HG03521 (cell line): Measurements from ENCODE around the gene THADA.

Experiments used
- ATAC-seq: cut with Tn5 transposase; IDR thresholded peaks from one replicate; pipeline ENCODE4 v1.9.1; 2021; ENCODE audit warnings: mild to moderate bottlenecking, moderate library complexity; ENCODE audit not compliant: unreplicated experiment

Gene THADA

DNA sequence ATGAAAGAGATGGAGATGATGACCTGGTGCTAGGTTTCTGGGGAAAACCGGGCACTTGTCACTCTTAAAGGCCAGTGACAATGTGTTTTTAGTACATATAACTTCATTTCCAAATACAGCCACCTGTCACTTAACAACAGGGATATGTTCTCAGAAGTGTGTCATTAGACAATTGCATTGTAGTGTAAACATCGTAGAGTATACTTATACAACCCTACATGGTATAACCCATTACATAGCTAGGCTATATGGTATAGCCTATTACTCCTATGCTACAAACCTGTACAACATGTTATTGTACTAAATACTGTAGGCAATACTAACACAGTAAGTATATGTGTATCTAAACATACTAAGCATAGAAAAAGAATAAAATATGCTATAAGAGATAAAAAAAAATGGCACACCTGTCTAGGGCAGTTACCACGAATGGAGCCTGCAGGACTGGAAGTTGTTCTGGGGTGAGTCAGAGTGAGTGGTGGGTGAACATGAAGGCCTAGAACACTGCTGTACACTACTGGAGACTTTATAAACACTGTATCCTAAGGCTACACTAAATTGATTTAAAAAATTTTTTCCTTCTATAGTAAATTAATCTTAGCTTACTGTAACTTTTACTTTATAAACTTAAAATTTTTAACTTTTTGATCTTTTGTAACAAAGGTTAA, 123.2 kb downstream of the THADA start:
- ATAC-seq: no peak

DNA sequence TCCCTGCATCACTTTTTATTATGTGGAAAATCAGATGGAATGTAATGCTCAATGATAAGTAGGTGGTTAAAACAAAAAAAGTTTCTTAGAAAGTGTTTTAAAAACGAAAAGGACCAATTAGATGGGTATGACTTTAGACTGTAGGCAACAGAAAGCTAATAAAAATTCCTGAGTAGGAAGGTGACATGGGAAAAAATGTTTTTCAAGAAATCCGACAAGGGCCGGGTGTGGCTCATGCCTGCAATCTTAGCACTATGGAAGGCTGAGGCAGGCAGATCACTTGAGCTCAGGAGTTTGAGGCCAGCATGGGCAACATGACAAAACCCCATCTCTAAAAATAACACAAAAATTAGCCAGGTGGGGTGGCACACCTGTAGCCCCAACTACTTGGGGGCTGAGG, 126.1 kb downstream of the THADA start:
- ATAC-seq: no peak

DNA sequence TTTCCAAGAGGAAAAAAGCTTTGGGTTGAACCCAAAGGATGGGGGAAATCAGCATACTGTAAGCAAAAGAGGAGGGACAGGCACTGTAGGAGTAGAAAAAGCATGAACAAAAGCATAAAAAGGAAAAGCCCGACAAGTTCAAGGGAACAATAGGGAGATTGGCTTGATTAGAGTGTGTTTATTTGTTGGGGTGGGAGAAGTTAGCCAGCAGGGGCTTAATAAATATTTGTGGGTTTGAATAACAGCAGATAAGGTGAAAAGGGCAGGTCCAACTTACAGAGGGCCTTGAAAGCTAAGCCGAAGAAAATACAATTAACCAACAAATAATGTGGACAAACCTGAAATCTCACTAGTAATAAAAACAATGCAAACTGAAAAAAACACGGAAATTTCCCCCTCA, 126.7 kb downstream of the THADA start:
- ATAC-seq: no peak

DNA sequence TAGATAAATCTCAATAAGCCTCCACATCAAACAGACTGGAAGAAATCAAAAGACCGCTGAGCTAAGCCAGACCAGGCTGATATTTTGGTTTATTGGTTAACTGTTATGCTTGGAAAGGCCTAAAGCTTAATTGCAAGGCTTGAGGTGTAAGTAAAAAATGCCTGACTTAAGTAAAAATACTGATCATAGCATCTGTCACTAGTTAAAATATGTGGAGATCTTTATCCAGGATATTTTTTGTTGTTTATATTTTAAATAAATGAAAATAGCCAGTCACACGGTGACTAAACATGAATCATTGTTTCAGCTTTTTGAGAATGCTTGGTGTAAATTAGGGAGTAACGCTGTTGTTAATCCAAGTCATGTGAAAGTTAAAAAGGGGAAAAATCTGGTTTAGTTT, 127.9 kb downstream of the THADA start:
- ATAC-seq: no peak

DNA sequence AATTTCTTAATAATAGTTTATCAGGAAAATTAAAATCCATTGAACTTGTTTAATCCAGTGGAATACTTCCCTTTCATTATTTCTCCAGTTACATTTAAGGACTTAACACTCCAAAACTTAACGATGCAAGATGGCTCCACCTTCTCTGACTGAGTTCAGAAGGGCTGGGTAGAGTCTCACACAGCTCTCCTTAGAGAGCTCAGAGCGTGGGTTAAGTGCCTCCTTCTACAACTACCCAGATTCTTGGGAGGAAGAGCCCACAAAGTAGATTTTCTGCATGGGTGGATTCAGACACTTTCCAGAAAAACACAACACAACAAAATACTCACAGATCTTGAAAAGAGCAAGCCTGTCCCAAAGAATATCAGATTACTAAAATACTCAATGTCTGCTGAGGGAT, 130.6 kb downstream of the THADA start:
- ATAC-seq: no peak

DNA sequence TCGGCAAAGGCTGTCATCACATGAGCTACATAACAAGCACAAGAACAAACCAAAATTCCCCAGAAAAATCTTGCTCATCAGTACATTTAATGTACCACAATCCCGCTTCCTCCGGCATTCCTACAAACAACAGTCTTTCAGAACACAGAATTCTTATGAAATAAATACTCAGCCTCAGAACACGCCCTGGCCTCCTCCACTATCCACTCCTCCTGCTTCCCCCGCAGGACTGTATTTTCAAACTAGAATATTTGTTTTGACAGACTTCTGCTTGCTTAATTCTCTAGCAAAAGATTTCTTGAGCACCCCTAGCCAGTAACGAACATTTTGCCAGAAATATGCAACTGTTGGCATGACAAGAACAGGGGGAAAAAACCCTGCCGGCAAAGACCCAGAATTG, 131.2 kb downstream of the THADA start:
- no peak for ATAC-seq

DNA sequence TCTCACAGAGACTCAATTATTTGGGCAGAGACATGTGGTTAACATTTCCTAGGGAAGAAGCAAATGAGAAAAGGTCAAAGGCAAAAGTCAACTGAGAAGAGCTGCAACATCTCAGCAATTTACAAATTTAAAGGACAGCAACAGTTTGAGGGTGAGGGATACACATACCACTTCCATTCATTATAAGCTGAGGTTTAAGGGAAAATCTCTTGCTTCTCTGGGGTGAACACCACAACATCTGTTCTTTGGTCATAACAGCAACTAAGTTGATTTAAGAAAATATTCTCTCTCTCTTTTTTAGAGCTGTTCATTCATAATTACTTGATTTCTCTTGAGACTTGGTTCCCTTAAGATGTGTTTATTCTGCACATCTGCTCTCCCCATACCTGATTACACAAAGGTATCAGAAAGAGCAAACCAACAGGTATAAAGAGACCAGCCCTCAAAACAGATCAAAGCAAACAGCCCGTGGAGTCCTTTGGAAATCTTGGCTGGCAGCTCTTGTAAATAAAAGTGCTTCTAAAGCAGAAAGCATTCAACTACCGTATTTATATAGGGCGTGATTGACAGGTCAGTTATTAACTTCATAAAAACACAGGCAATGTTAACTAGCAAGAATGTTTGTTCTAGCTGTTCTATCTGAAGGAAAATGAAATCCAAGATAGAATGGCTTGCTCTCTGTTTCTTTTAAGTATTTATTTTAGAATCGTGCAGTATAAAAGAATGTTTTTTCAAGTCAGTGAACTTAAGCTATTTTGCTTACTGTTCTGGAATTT, 132.8 kb downstream of the THADA start:
- ATAC-seq: no peak

DNA sequence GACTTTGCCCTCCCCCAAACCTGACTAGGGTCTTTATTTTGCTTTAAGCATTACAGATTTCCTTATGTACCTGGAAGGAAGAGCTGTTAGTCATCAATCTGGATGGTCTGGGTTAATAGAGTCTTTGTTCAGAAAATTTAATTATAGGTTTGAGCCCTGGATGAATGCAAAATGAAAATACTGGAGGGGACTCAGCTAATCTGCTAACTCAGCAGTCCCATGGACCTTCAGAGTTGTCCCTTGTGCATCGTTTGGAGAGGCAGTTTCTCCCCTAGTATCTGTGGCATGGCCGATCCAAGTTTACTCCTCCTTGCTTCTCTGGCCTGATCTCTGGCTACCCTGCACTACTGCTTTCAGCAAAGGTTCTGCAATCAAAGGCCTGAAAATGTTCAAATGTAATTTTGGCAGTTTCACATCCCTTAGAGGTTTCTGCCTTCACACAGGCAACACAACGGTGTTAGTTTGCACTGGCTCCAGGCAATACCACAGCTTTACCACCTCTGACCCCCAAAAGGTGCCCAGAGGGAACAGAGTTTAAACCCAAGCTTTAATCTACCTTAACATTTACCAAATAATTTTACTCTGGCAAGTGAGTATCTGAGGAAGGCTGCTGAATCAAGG, 134.3 kb downstream of the THADA start:
- peak; percentile 82 for ATAC-seq

DNA sequence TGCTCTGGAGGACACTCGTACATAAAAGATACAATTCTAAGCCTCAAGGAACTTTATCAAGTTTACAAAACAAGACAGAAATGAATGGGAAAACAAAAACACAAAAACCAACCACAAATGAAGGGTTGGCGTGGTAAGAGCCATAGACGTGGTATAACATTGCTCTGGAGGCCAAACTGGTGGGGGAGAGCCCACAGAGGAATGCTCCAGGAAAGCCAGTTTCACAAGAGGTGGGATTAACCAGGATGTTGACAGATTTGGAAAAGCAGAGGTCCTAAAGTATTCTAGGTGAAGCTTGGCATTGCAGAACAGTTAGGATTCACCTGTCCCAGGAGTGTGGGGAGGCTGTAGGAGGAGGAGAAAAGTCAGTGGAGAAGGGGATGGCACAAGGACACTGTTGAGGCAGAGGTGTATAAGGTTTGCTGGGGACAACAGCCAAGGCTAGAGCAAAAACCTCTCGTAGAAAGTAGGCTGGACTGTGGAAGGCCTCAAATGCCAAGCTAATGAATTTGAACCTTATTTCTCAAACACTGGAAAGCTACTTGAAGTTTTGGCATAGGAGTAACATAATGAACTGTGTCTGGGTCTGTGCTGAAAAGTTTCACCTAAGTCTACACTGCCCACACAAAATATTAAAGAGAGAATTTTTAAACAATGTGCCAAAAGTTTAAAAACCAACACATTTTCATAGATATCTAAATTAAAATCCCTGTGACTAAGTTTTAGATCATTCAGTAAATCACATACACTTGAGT, 135.1 kb downstream of the THADA start:
- ATAC-seq: no peak

DNA sequence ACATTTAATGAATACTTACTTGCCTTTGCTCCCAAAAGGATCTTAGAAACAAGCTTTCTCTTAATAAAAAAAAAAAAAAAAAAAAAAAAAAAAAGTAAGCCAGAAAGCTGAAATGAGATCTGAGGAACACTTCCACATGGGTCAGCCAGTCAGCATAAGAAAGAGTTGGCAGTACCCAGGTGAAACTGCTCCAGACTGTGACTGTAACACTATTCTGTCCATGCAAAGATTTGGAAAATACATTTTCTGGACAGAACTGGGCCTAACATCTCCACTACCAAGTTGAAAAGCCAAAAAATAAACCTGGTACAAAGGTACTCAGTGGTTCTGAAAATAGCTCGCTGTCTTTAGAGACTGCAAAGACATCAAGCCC, 135.7 kb downstream of the THADA start:
- no peak for ATAC-seq

DNA sequence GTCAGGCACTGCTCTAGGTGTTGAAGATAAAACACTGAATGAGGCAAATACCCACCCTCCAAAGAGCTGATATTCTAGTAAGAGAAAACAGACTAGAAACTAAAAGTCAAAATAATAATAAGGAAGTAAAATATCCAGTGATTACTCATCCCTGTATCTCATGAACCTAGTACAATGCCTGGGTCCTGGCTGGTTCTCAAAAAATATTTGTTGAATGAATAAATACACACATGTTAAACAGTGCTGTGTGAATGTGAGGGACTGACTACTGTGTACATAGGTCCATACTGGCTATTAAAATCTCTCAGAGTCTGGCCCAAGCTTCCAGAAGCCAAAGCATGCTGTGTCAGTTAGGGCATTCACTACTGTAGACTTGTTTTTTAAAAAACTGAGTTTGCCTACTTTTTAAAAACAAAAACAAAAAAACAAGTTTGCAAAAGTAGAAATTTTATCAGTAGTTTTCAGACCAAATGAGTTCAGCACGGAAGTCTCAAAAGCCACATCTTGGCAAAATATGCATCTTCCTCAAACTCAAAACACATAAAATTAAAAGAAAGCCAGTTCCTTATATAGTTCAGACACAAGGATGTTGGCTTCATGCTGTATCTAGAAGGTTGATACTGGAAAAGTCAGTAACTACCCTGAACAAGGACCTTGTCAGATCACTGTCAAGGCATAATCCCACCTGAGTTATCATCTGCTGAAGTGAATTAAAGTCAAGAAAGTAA, 136.2 kb downstream of the THADA start:
- no peak for ATAC-seq

DNA sequence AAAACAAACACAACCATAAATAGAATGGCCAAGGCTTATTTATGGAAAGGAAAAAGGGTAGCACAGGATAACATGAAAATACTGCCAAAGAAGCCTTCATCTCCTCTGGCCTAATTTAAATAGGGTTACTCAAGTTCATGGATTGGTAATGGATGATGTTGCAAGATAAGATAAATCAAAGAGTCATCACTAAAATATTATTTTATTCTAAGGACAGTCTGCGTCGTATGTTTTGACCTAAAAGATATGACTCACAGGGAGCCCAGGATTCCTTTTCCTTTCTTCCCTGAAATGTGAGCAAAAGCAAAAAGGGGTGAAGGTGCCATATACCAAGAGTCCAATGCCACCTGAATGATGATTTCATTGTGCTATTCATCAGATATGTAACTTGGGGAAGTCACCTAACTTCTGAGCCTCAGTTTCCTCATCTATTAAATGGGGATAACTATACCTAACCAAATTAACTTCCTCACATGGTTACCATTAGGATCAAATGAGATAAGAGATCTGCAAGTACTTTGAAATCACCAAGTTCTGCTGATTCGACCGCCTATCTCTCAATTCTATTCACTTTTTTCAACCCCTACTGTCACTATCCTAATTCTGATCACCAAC, 137.7 kb downstream of the THADA start:
- ATAC-seq: no peak

DNA sequence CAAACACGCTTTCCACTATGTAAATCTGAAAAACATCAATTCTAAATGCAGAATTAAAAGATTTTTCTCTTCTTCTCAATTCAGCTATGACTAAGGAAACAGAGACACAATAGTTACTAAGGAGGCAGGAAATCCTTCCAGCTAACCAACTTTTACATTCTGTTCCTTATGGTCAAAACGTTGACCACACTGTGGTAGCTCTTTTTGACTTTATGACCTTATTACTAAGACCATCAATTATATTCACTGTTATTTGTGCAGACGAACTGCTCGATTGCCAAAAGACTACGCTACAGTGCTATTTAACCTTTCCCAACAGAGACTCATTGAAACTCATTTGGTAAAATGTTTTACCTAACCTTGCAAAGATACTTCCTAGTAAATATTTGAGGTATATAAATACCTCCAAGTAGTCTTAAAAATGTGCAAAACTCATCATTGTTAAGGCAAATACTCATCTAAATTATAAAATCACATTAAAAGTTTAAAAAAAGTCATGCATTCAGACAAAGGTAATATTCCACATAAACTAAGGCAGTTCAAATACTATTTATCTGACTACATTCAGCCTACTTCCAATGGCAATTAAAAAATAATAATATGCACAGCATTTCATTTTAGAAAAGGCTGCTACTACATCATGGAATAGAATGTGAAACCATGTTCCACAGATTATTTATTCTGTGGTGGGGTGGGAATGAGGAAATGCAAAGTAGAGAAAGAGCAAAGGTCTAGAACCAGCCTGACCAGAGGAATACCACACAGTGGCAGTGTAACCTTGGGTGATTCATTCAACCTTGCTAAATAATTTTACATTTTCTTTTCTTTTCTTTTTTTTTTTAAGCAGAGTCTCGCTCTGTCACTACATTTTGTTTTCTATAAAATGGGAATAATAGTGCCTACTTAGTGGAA, 139.9 kb downstream of the THADA start:
- ATAC-seq: no peak

DNA sequence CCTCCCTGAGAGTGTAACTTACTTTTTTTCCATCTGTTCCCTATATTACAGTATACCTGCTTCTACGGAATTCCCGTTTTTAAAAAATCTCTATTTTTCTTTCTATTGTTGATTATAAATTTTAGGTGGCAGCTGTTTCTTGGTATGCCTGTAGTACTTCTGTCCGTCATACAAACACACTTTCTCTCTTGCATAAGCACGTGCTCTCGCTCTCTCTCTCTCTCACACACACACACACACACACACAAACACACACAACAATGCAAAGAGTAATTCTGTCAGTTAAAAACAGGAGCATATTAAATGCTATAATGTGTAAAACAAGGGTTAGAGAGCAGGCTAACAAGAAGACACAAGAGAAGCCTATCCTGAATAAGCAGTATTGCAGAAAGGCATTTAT, 140.5 kb downstream of the THADA start:
- ATAC-seq: no peak

DNA sequence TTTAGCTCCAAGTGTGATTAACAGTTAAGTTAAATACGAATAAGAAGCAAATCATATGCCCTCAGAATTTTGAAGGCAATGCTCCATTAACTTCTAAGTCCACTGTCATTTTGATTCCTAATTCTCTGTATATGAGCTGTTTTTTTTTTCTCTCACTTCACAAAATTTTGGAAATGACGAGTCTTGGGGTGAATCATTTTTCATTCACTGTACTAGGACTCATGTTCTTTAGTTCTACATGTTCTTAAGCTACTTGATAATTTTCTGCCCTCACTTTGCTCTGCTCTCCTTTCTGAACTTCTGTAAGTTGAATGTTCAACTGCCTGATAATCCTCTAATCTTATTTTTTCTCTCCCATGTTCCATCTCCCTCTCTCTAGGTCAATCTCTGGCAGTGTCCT, 141.0 kb downstream of the THADA start:
- ATAC-seq: no peak

DNA sequence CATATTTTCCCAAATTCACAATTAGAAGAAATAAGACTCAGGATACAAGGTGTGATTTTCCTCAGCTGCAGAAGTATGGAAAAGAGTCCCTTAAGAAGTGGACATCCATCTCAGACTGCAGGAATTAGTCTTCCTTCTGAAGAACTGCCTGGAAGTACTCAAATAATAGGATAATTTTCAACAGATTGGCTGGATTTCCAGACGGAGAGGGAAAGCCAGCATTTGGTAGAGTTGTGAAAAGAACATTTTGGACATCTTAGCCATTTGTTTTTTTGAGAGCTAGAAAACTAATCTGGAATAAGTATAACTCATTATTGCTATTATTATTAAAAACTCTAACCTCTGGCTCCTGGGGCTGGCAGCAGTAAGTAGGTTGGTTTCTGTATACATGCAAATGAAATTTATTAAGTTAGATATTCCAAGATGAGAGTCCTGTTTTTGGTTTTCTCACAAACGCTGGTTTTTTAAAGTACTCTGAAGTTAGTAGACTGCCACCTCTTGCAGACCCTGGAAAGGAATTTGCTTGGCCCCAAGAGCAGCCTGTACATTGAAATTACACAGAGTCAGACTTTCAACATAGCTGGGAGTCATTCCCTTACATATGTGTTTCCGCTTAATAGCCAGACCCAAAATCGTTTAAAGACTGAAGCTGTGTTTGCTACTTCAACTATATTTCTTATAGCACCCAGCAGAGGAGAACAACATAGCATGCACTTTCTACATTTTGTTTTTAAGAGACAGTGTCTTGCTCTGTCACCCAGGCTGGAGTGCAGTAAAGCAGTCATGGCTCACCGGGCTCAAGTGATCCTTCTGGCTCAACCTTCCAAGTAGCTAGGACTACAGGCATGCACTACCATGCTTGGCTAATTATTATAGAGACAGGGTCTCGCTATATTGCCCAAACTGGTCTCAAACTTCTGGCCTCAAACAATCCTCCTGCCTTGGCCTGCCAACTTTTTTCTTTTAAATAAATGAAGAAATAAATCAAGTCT, 142.4 kb downstream of the THADA start:
- ATAC-seq: no peak

DNA sequence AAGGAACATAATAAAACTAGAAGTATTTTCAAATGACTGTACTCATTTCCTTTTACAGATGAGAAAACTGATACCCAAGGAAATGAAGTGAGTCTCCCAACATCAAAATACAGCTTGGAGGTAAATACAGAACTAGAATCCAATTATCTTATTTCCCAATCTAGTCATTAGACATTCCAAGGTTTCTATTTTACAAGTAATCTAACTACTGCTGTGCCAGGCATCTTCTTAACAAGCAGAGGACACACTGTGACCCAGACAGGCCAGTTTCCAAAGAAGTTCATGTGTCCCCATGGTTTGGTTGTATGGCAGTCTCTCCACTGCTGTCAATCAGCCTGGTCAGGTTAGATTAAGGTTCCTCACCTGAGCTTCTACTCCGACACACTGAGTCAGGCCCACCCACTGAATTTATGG, 143.5 kb downstream of the THADA start:
- ATAC-seq: no peak

DNA sequence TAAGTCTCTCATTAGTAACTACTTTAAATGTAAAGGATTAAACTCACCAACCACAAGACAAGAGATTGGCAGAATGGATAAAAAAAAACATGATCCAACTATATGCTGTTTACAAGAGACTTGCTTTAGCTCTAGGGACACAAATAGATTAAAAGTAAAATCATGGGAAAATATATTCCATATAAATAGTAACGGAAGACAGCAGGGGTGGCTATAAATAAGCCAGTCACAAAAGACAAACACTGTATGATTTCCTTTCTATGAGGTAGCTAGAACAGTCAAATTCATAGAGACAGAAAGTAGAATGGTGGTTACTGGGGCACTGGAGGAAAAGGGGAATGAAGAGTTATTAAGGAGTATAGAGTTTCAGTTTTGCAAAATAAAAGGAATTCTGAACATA, 145.2 kb downstream of the THADA start:
- no peak for ATAC-seq
